SIG-M5 treated with dmso at 0.1 percent for 504 hours (cell line): ENCODE data around the gene COL5A2.

Experiments
- DNase-seq: peaks from one replicate; lab custom pipeline; 2025; ENCODE audit not compliant: unreplicated experiment; lab: John Stamatoyannopoulos, UW

COL5A2 gene

GRCh38 chr2:189010536-189010935, 169.0 kb downstream of the COL5A2 start:
- DNase-seq: no peak

DNA sequence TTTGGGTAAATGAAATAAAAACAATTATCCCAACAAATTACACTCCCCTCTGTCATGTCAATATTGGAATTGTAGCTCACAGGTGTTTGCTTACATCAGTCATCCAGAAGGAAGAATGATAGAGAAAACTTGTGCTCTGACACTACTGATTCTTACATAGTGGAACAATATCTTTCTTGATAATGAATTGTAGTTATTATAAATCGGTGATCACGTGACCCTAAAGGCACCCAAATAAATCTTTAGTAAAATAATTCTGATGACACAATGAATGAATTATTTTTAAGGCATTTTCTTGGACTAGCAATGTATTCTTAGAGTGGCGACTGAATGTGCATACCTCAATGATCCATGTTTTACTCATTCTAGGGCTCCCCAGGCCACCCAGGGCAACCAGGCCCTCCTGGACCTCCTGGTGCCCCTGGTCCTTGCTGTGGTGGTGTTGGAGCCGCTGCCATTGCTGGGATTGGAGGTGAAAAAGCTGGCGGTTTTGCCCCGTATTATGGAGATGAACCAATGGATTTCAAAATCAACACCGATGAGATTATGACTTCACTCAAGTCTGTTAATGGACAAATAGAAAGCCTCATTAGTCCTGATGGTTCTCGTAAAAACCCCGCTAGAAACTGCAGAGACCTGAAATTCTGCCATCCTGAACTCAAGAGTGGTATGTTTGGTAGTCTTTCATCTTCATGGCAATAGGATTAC, 170.9 kb downstream of the COL5A2 start:
- DNase-seq: no peak

GRCh38 chr2:189002079-189002478, 177.5 kb downstream of the COL5A2 start:
- peak; percentile 7 for DNase-seq

DNA sequence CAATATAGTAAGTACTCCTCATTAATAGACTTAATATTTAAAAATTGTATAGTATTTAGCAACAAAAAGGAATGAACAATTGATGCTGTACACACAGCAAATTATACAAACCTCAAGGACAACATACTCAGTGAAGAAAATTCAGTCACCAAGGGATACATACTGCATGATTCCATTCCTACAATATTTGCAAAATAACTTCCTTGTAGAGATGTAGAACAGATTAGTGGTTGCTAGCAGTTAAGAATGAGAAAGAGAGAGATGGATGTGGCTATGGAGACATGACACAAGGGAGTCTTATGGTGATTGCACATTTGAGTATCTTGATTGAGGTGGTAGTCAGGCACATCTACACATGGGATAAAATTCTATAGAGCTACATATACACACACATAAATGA, 179.3 kb downstream of the COL5A2 start:
- DNase-seq: no peak

GRCh38 chr2:188997263-188997662, 182.3 kb downstream of the COL5A2 start:
- no peak for DNase-seq

DNA sequence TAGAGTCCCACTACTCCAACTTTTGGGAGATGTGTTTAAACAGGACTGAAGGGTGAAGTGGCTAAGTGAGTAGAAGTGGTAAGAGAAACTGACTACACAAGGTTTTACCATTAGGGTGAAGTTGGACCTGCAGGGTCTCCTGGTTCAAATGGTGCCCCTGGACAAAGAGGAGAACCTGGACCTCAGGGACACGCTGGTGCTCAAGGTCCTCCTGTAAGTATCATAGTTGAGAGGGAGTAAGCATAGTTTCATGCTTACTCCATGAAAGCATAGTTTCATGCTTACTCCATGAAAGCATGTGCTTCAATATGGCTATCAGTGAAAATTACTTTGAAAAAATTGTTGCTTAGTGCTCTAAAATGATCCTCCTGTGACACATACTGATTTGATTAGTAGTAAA, 186.3 kb downstream of the COL5A2 start:
- no peak for DNase-seq

DNA sequence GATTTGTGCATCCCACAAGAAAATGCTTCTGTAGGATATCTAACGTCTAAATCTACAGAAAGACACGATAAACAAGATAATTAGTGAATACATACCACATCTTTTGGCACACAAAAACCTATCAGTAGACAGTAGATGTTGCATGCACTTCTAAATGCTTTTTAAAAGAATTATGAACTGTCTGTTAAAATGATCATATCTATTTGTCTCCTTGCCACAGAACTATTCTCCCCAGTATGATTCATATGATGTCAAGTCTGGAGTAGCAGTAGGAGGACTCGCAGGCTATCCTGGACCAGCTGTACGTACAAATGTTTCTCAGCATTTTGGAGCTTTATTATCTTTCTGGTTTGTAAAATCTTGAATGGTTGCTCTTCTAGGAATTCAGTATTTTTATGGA, 192.7 kb downstream of the COL5A2 start:
- no peak for DNase-seq

GRCh38 chr2:188984680-188985079, 194.9 kb downstream of the COL5A2 start:
- no peak for DNase-seq

DNA sequence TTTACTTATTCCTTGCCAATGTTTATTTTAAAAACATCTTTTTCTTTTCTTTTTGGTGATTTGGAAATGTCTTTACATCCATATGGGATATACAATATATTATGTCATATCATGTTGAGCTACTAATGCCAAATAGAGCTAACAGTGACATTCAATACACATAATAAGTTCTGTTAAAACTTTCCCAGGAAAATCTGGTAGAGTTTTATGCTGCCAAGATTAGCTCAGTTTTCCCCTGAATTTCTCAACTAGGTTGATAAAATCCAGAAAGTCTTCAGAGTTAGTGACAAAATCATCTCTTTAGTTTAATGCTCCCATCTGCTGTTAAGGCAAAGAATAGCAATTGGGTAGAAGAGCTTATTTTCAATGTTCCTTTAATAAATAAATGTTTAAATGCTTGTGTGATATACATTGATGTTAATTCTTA, 195.5 kb downstream of the COL5A2 start:
- DNase-seq: no peak

GRCh38 chr2:188983427-188984064, 196.0 kb downstream of the COL5A2 start:
- no peak for DNase-seq
